Uterus (tissue), 2 donors: ENCODE measurements around the gene ZSWIM6.

Experiments
- POLR2A ChIP-seq, 2 donors: fragments of 450-650 bp; IDR thresholded peaks; one replicate each; pipeline ENCODE4 v1.6.1; 2016; ENCODE audit warnings: antibody characterized with exemption in 2 of 2, mild to moderate bottlenecking in 1 of 2, moderate library complexity in 1 of 2
- TF ChIP-seq, protein P1 (sequence below), 4 experiments: fragments of 200-600 bp in 2 of 4; fragments of 450-650 bp in 2 of 4; sonication (generic) in 2 of 4; IDR thresholded peaks; one replicate each; pipeline ENCODE4 v1.5.1; 2016 to 2019; ENCODE audit warnings: antibody characterized with exemption in 4 of 4, mild to moderate bottlenecking in 2 of 4, moderate library complexity in 1 of 4

DNA sequence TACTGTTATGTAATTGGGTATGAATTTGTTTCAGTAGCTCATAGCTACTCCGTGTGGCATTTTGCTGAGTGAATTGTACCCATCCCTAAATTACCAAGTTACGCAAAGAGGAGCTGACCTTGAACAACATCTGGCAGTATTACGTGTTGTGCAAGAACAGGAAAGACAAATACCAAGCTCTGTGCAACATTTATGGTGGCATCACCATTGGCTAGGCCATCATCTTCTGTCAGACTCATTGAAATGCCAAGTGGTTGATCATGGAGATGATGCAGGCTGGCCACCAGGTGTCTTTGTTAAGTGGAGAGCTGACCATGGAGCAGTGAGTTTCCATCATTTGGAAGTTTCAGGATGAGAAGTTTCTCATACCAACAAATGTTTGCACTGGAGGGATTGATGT, 15.0 kb downstream of the ZSWIM6 start:
- TF ChIP-seq, protein P1, sequence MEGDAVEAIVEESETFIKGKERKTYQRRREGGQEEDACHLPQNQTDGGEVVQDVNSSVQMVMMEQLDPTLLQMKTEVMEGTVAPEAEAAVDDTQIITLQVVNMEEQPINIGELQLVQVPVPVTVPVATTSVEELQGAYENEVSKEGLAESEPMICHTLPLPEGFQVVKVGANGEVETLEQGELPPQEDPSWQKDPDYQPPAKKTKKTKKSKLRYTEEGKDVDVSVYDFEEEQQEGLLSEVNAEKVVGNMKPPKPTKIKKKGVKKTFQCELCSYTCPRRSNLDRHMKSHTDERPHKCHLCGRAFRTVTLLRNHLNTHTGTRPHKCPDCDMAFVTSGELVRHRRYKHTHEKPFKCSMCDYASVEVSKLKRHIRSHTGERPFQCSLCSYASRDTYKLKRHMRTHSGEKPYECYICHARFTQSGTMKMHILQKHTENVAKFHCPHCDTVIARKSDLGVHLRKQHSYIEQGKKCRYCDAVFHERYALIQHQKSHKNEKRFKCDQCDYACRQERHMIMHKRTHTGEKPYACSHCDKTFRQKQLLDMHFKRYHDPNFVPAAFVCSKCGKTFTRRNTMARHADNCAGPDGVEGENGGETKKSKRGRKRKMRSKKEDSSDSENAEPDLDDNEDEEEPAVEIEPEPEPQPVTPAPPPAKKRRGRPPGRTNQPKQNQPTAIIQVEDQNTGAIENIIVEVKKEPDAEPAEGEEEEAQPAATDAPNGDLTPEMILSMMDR (IDR thresholded peaks at IDR 0.05), result no peak
- TF ChIP-seq POLR2A (IDR thresholded peaks at IDR 0.05), result no peak
